Hepatocyte (in vitro differentiated cells): Measurements from ENCODE around the gene CRABP1.

Experiments used
- CTCF ChIP-seq: fragments of 200-600 bp; sonication (generic); IDR thresholded peaks from 2 replicates; pipeline ENCODE4 v1.5.1; 2016; ENCODE audit warnings: antibody characterized with exemption, mild to moderate bottlenecking; ENCODE audit not compliant: poor library complexity
- EZH2 ChIP-seq: fragments of 200-600 bp; sonication (generic); IDR thresholded peaks from 2 replicates; pipeline ENCODE4 v1.6.1; 2016; ENCODE audit warnings: antibody characterized with exemption, mild to moderate bottlenecking, borderline replicate concordance
- EZH2phosphoT487 ChIP-seq: fragments of 200-600 bp; sonication (generic); IDR thresholded peaks from one replicate; pipeline ENCODE4 v1.6.1; 2018; ENCODE audit warnings: antibody characterized with exemption, mild to moderate bottlenecking, low read depth, moderate library complexity; ENCODE audit not compliant: unreplicated experiment, severe bottlenecking

DNA sequence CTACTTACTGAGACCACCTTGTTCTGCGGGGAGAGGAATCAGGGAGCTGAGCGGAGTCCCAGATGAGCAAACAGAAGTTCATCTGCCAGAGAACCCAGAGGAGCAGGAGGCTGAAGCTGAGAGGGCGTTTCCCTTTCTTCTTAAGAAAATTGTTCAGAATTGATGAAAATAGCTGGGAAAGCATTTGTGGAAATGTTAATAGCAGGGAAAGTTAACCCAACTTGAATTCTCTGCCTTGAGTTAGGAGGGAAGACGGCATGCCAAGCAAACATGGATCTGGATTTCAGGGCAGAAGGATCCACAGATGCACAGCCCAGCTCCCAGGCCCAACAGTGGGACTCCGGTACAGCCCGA is 23.2 kb downstream of the CRABP1 start:
- TF ChIP-seq CTCF, result no peak
- no peak for TF ChIP-seq EZH2
- TF ChIP-seq EZH2phosphoT487, result no peak
